B cell (primary cell): ENCODE data around the gene SHH.

ENCODE experiments used
- CTCF ChIP-seq: fragments of 200-600 bp; IDR thresholded peaks from one replicate; pipeline ENCODE4 v1.8.0; 2022; ENCODE audit warnings: antibody characterized with exemption, mild to moderate bottlenecking
- EZH2 ChIP-seq: IDR thresholded peaks from 2 replicates; pipeline ENCODE4 v1.6.1; 2012; ENCODE audit warnings: borderline replicate concordance, low read depth, mild to moderate bottlenecking, moderate library complexity, low read length; ENCODE audit not compliant: insufficient read depth, poor library complexity, severe bottlenecking

- TF ChIP-seq CTCF (no peak), EZH2 (no peak)
Observed at GRCh38 chr7:155846156-155846555, 33.9 kb upstream of the SHH start.
